GM10266 (cell line): Measurements from ENCODE around the gene ABCB11.

Experiments used
- DNase-seq: peaks from one replicate; pipeline ENCODE4 v3.0.0; 2012; ENCODE audit errors: extremely low spot score
- TF ChIP-seq, protein P1 (sequence below): IDR thresholded peaks from 2 replicates; pipeline ENCODE4 v1.5.1; 2012; ENCODE audit warnings: mild to moderate bottlenecking, low read depth; ENCODE audit not compliant: control insufficient read depth, insufficient read depth; ENCODE audit errors: missing control alignments

ABCB11 gene

DNA sequence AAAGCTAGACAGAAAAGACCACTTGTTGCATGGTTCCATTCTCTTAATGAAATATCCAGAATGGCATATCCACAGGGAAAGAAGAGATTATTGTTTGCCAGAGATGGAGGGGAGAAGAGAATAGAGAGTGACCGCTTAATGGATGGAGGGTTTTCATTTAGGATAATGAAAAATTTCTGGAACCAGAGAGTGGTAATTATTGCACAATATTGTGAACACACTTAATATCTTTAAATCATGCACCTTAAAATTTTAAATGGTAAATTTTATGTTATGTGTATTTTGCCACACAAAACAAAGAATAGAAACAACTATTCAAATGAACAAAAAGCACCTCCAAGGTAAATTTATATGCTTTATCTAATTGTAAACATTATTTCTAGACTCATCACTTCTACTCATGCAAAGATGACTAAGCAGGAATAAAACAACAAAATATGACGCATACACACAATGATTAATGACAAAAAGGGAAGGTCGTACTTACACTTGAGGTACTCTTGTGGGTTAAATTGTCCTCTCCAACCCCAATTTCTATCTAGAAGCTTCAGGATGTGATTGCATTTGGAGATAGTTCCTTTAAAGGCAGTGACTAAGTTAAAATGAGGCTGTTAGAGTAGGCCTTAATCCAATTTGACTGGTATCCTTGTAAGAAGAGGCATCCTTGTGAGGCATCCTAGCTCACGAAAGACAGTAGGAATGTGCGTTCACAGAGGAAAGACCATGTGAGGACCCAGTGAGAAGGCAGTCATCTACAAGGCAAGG lies 19.5 kb upstream of the ABCB11 start:
- no peak for DNase-seq
- TF ChIP-seq, protein P1, sequence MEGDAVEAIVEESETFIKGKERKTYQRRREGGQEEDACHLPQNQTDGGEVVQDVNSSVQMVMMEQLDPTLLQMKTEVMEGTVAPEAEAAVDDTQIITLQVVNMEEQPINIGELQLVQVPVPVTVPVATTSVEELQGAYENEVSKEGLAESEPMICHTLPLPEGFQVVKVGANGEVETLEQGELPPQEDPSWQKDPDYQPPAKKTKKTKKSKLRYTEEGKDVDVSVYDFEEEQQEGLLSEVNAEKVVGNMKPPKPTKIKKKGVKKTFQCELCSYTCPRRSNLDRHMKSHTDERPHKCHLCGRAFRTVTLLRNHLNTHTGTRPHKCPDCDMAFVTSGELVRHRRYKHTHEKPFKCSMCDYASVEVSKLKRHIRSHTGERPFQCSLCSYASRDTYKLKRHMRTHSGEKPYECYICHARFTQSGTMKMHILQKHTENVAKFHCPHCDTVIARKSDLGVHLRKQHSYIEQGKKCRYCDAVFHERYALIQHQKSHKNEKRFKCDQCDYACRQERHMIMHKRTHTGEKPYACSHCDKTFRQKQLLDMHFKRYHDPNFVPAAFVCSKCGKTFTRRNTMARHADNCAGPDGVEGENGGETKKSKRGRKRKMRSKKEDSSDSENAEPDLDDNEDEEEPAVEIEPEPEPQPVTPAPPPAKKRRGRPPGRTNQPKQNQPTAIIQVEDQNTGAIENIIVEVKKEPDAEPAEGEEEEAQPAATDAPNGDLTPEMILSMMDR = no peak

DNA sequence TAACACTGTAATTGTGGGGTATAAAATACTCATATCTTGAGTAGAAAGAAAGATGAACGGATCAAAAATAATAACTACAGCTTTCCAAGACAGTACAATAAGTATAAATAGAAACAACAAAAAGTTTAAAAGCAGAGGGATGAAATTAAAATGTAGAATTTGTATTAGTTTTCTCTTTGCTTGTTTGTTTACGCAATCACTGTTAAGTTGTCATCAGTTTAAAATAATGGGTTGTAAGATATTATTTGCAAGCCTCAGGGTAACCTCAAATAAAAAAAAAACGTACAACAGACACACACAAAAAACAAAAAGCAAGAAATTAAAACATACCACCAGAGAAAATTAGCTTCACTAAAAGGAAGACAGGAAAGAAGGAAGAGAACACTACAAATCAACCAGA lies 18.0 kb upstream of the ABCB11 start:
- no peak for DNase-seq
- TF ChIP-seq, protein P1 = no peak

DNA sequence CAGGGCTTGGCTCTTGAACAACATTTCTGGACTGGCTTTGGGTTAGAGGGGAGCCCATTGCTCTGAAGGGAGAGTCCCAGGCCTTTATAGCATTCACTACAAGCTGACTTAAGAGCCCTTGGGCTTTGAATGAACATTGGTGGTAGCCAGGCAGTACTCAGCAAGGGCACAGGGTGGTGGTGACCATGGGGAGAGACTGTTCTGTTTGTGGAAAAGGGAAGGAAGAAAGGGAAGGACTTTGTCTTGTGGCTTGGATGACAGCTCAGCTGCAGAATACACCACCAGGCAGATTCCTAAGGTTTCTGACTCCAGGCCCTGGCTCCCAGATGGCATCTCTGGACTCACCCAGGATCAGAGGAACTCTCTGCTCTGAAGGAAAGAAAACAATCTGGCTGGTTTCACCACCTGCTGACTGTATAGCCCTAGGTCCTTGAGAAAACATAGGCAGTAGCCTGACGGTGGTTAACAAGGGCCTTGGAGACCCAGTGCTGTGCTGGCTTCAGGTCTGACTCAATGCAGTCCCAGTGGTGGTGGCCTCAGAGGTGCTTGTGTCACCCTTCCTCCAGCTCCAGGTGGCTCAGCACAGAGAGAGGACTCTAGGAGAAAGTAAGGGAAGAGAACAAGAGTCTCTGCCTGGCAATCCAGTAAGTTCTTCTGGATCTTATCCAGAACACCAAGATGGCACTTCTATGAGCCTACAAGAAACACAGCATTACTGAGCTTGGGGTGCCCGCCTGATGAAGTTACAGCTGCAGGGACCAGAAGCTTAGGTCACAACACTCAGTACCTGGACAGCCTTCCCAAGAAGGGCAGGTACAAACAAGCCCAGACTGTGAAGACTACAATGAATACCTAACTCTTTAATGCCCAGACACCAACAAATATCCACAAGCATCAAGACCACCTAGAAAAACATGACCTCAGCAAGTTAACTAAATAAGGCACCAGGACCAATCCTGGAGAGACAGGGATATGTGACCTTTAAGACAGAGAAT lies 16.4 kb upstream of the ABCB11 start:
- TF ChIP-seq, protein P1 = no peak
- no peak for DNase-seq

DNA sequence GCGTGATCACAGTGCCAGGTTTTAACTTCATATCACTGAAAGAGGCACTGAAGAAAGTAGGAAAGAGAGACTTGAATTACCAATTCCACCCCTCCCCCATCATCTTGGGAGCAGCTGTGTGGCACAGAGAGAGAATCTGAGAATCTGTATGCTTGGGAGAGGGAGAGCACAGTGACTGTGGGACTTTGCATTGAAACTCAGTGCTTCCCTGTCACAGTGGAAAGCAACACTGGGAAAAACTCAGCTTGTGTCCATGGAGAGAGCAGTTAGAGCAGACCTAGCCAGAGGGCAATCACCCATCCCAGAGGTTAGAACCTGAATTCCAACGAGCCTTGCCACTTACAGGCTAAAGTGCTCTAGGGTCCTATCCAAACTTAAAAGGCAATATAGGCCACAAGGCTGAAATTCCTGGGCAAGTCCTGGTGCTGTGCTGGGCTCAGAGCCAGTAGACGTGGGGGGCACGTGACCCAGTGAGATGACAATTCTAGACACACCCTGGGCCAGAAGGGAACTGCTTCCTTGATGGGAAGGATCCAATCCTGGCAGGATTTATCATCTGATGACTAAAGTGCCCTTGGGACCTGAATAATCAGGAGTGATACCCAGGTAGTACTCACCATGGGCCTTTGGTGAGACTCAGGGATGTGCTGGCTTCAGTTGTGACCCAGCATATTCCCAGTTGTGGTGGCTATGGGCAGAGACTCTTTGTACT lies 15.5 kb upstream of the ABCB11 start:
- TF ChIP-seq, protein P1 = no peak

DNA sequence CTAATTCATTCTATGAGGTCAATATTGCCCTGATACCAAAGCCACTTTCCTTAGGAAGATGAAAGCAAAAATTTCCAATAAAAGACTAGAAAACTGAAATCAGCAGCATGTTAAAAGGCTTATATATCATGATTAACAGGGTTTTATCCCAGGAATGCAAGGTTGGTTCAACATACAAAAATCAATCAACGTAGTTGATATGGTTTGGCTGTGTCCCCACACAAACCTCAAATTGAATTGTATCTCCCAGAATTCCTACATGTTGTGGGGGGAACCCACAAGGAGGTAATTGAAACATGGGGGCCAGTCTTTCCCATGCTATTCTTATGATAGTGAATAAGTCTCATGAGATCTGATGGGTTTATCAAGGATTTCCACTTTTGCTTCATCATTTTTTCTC lies 11.7 kb upstream of the ABCB11 start:
- TF ChIP-seq, protein P1 = no peak
- DNase-seq = no peak

More for the DNA sequence above, 15.5 kb upstream of the ABCB11 start:
- DNase-seq = no peak

DNA sequence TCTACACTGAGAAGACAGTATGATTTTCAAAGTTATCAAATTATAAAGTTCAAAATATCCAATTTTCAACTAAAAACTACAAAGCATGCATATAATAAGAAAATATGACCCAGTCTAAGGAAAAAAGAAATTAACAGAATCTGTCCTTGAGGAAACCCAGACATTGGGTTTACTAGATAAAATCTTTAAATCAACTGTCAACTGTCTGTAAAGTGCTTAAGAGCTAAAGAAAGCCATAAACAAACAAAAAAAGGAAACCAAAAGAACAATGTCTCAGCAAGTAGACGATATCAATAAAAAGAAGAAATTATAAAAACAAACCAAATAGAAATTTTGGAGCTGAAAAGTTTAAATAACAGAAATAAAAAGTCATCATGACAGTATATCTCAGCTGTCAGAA lies 10.5 kb upstream of the ABCB11 start:
- no peak for DNase-seq
- TF ChIP-seq, protein P1 = no peak
